ENCODE measurements around the gene DYNC2LI1. TPM values are rescaled to one million over a fixed set of nuclear protein-coding genes. Genes with fewer than 3 reads are reported as not detected.

The DYNC2LI1 gene
- total RNA-seq, 2 donors from 2014 or later, result 10.9 to 16.4 TPM

GRCh38 chr2:43752302-43752701 is 21.5 kb upstream of the DYNC2LI1 start:
- DNase-seq (ENCODE audit: low spot score), result no peak
- H3K4me1 ChIP-seq, result peaks cover 0 to 12% of the 10 kb centered on the region in 2 donors
- no peak for TF ChIP-seq CTCF (IDR thresholded peaks at IDR 0.05)
- no peaks in the 10 kb centered on the region for H3K27me3 ChIP-seq
- peak overlapping the region in 1 of 2 donors; percentile 1 for H3K27ac ChIP-seq
- no peaks in the 10 kb centered on the region for H3K36me3 ChIP-seq
- no peak overlapping the region for H3K4me3 ChIP-seq
- no peaks in the 10 kb centered on the region for H3K9me3 ChIP-seq

- TF ChIP-seq CTCF (IDR thresholded peaks at IDR 0.05), result no peak
- H3K4me1 ChIP-seq, result peaks cover 0 to 15% of the 10 kb centered on the region in 2 donors
- no peaks in the 10 kb centered on the region for H3K36me3 ChIP-seq
- no peaks in the 10 kb centered on the region for H3K27me3 ChIP-seq
- no peak for DNase-seq (ENCODE audit: low spot score)
- H3K27ac ChIP-seq, result peak overlapping the region in 1 of 2 donors; percentile 46
- no peaks in the 10 kb centered on the region for H3K9me3 ChIP-seq
- no peak overlapping the region for H3K4me3 ChIP-seq
These were observed 19.7 kb upstream of the DYNC2LI1 start for GRCh38 chr2:43754180-43754579.

- no peak for TF ChIP-seq CTCF (IDR thresholded peaks at IDR 0.05)
- no peak for DNase-seq (ENCODE audit: low spot score)
- Histone ChIP-seq H3K9me3 (no peaks in the 10 kb centered on the region), H3K27me3 (no peaks in the 10 kb centered on the region), H3K36me3 (no peaks in the 10 kb centered on the region), H3K27ac (peak overlapping the region; percentile 47 to 53), H3K4me1 (peaks cover 0 to 9% of the 10 kb centered on the region in 2 donors), H3K4me3 (no peak overlapping the region)
These were observed 15.1 kb upstream of the DYNC2LI1 start for GRCh38 chr2:43758739-43759138.

- no peaks in the 10 kb centered on the region for H3K36me3 ChIP-seq
- no peaks in the 10 kb centered on the region for H3K9me3 ChIP-seq
- H3K27me3 ChIP-seq, result no peaks in the 10 kb centered on the region
- peaks cover 0 to 9% of the 10 kb centered on the region in 2 donors for H3K4me1 ChIP-seq
- no peak for TF ChIP-seq CTCF (IDR thresholded peaks at IDR 0.05)
- H3K4me3 ChIP-seq, result no peak overlapping the region
- DNase-seq (ENCODE audit: low spot score), result no peak
- peak overlapping the region; percentile 47 to 53 for H3K27ac ChIP-seq
These were observed 14.6 kb upstream of the DYNC2LI1 start for GRCh38 chr2:43759195-43759594.

- H3K27ac ChIP-seq, result no peak overlapping the region
- TF ChIP-seq CTCF (IDR thresholded peaks at IDR 0.05), result no peak
- H3K36me3 ChIP-seq, result no peaks in the 10 kb centered on the region
- DNase-seq (ENCODE audit: low spot score), result no peak
- peaks cover 0 to 6% of the 10 kb centered on the region in 2 donors for H3K4me1 ChIP-seq
- H3K27me3 ChIP-seq, result no peaks in the 10 kb centered on the region
- no peaks in the 10 kb centered on the region for H3K9me3 ChIP-seq
- no peak overlapping the region for H3K4me3 ChIP-seq
These were observed 11.6 kb upstream of the DYNC2LI1 start for GRCh38 chr2:43762286-43762685.

- Histone ChIP-seq H3K36me3 (no peaks in the 10 kb centered on the region), H3K27ac (no peak overlapping the region), H3K4me3 (no peak overlapping the region), H3K27me3 (no peaks in the 10 kb centered on the region), H3K9me3 (no peaks in the 10 kb centered on the region), H3K4me1 (peaks cover 0 to 6% of the 10 kb centered on the region in 2 donors)
- DNase-seq (ENCODE audit: low spot score), result no peak
- TF ChIP-seq CTCF (IDR thresholded peaks at IDR 0.05), result no peak
These were observed 10.7 kb upstream of the DYNC2LI1 start for GRCh38 chr2:43763091-43763490.

Measured in right atrium auricular region (tissue), 2 donors.